GM21619 (cell line): ENCODE measurements around the gene CTPS1.

Source experiments
- ATAC-seq: cut with Tn5 transposase; IDR thresholded peaks from one replicate; pipeline ENCODE4 v1.9.1; 2021; ENCODE audit not compliant: unreplicated experiment

The CTPS1 gene, protein sequence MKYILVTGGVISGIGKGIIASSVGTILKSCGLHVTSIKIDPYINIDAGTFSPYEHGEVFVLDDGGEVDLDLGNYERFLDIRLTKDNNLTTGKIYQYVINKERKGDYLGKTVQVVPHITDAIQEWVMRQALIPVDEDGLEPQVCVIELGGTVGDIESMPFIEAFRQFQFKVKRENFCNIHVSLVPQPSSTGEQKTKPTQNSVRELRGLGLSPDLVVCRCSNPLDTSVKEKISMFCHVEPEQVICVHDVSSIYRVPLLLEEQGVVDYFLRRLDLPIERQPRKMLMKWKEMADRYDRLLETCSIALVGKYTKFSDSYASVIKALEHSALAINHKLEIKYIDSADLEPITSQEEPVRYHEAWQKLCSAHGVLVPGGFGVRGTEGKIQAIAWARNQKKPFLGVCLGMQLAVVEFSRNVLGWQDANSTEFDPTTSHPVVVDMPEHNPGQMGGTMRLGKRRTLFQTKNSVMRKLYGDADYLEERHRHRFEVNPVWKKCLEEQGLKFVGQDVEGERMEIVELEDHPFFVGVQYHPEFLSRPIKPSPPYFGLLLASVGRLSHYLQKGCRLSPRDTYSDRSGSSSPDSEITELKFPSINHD

DNA sequence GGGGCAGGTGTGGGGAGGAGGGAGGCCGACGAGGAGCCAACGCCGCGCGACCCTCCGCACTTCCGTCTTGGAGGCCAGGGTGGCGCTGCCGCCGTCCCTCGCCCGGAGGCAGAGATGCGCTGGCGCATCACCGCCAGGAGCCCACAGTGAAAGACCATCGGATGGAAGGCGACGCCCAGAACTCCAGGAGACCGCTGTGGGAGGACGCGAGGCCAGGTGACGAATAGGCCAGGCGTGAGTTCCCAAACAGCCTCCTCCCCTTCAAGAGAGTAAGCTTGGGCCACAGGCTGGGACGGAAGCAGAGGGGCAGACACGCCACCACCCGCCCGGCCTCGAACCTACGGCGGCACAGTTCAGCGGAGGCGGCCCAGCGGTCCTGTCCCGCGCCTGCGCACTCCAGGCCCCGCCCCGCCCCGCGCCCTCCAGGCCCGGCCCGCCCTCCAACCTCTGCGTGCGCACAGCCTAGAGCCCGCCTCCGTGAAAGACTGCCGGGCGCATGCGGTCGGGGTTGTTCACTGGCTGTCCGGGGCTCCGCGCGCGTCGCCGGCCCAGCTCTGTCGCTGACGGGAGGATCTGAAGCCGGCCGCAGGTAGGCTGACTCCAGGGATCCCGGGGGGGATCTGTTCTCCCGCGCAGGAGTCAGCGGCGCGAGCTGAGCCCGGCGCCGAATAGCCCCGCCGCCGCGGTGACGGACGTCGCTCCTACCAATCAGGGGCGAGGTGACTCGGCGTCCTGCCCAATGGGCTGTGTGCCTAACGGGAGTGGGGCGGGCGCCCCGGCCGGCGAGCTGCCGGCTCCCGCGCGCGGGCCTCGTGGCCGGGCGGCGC lies at the start of gene CTPS1:
TSS of gene CTPS1 (plus strand) at position 456 of the 827 bp plus-strand sequence. CDS start 3,595 bp downstream, outside the sequence.
- peak; percentile 86 for ATAC-seq

DNA sequence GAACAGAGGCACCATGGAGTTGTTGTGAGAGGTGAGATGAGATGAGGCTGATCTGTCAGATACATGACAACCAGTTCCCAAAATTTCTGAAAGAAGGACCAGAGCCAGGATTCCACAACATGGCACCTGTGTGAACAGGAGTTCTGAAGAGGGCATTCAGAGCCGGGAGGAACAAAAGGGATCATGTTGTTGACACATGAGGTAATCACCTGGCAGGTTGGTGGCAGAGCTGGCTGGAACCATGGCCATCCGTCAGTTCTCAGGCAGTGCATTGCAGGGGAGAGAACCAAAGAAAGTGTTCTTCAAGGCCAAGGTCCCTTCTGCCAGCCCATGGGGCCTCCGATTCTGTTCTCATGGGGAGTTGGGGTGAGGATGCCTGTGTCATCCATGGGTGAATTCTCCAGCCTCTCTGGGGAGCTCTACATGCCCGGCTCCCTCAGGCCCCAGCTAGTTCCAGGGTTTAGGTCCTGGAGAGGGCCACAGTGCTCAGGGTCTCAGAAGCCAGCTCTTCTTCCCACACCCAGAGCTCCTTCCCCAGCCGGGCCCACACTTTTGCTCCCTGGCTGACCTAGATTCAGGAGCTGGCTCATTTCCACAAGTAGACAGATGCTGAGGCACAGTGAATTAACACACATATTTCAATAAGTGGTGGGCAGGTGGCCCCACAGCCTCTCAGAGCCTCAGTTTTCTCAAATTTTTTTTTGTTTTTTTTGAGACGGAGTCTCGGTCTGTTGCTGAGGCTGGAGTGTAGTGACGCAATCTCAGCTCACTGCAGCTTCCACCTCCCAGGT lies 49.1 kb upstream of the CTPS1 start:
- ATAC-seq: no peak

DNA sequence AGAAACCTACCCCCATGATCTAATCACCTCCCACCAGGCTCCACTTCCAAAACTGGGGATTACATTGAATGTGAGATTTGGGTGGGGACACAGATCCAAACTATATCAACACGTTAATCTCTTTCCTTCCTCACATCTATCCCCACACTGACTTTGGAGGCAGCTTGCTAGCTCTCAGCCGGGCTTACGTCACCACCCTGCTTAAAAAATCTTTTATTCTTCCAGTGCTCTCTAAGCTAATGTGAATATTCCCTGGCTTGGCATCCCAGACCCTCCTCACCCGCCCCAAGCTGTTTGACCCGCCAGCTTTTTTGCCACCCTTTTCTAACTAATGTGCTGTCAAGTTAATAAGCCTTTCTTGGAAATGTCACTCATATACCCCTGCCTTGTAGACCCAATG lies 47.9 kb upstream of the CTPS1 start:
- ATAC-seq: no peak

DNA sequence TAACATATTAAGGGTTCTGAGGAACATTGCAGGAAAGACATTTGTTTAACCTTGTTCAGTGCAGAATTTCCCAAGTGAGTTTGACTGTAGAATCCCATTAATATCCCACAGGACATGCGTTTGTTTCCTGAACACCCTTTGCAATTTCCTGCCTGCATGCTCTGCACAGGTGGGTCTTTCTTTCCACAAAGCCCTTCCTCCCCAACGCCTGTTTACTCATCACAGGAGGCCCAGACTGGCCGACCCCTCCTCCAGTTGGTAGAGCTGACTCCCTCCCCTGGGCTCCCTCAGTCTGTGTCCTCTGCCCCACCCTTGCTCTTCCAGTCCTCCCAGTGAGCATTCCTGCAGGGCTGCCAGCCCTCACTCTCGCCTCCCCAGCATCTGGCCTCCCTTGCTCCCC lies 47.5 kb upstream of the CTPS1 start:
- ATAC-seq: no peak

DNA sequence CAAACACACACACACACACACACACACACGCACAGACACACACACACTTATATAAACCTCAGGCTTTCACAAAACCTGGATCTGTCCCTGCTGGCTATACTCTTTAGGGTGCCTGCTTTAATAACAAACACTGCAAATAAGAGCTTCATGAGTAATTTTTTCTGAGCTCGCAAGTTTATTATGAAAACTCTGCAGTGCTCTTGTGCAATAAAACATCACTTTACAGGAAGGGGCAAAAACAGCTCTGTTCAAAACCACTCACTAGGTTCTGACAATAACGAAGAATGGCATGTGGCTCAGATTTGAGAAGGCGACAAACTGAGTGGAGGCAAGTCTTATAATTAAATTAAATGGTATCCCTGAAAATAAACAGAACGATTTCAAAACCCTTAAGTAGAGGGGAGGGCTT lies 42.6 kb upstream of the CTPS1 start:
- no peak for ATAC-seq

DNA sequence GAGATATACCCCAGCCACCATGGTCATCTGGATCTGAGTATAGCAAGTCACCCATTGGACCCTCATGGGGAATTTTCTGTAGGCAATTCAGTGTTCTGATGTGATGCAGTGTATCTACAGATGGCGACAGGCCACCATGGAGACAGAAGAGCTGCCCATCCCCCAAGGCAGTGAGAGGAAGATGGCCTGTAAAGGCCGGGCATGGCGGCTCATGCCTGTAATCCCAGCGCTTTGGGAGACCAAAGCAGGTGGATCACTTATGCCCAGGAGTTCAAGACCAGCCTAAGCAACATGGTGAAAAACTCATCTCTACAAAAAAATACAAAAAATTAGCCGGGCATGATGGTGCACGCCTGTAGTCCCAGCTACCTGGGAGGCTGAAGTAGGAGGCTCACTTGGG lies 41.1 kb upstream of the CTPS1 start:
- ATAC-seq: no peak

DNA sequence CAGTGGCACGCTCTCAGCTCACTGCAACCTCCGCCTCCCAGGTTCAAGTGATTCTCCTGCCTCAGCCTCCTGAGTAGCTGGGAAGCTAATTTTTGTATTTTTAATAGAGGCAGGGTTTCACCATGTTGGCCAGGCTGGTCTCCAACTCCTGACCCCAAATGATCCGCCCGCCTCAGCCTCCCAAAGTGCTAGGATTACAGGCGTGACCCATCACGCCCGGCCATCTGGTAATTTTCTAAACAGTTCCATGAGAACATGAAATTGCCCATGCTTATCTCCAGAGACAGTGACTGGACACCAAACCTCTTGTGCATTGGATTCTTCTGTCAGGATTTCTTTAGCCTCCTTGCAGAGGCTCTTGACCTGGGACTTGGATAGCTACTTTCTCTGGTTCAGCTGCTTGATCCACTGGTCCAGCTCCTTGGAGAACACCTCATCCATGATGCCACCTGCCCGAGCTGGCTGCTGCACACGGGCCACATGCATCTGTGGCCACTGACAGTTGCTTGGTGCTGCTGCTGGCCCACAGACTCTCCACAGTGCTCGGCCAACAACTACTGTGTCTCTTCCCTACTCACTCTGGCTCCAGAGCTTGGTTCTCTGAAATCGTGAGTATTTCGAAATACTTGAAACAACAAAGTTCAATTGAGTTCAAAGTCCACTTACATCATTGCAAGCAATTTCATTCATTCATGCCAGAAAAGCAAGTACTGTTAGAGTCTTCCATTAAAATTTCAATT lies 40.0 kb upstream of the CTPS1 start:
- no peak for ATAC-seq

DNA sequence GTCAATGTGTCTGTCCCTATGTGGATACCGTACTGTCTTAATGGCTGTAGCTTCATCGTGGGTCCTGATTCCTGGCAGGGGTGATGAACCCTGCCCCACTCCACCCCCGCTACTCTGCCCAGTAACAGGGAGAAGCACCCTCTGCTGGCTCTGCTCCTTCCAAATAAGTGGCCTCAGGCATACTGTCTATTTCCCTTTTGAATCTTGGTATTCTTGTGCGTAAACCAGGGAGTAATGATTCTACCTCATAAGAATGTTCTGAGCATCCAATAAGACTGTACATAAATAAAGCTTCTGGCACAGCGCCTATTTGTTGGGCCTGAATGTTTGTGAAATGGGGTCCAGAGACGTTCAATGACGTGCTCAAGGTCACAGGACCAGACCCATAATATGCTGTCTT lies 35.2 kb upstream of the CTPS1 start:
- no peak for ATAC-seq

DNA sequence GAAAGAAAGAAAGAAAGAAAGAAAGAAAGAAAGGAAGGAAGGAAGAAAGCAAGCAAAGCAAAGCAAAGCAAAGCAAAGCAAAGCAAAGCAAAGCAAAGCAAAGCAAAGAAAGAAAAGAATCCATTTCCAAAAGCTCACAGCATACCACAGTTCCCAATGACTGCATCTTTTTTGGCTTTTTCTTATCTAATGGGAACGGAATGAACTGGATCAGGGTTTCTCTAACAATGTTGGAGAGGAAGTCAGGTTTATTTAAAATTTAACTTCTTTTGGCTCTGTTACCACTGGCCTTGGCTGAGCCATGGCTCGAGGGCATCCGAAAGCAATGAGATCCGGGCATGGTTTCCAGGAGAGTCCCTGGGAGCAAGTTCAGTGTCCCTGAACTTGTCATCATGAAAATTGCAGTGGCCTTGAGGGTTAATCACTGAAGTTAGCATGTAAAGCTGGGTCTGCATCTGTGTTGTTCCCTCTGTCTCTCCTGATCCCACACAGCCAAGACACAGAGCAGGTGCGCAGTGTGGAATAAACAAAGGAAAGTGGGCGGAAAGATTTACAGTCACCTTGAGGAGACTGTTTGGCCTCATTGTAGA lies 34.6 kb upstream of the CTPS1 start:
- ATAC-seq: no peak

DNA sequence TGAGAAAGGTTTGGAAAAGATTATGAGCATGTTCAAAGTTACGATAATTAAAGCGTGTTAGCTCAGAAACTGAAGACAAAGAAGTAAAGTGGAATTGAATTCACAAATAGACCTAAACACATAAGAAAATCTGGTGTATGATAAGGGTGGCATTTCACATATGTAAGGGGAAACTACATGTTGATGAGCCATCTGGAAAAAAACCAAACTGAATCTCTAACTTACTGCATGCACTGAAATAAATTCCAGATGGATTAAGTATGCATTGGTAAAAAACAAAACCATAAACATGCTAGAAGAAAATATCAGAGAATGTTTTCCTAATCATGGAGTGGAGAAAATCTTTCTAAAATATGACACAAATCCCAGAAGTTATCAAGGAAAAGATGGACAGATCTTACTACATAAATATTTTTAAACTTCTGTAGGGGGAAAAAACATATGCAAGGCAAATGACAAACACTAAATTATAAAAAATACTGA lies 34.0 kb upstream of the CTPS1 start:
- no peak for ATAC-seq

DNA sequence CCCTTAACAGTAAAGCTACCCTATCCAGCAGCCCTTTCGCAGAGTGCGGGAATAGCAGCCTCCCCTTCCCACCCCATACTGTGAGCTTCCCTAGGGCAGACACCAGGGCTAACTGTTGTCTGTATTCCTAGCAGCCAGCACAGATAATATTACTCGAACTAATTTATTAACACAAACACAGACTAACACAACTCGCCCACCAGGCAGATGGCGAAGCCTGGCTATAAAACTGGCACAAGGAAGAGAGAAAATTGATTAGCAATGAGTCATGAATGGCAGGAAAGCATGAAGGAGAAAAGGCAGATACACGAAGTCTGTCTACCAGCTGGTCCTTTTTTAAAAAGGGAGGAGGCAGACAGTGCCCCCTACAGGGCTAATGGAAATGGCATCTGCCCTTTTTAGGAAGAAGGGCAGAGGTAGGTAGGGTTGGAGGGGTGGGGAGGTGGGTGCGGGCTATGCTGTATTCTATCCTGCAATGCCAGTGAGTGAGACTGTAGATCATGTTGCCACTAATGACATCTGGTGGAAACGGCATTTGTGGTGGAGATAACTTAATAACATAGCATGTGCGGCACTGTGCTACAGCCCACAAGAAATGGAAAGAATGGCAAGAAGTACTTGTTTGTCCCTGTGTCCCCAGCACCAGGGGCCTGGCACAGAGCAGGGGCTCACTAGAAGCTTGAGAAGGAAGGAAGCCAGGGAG lies 30.6 kb upstream of the CTPS1 start:
- no peak for ATAC-seq

DNA sequence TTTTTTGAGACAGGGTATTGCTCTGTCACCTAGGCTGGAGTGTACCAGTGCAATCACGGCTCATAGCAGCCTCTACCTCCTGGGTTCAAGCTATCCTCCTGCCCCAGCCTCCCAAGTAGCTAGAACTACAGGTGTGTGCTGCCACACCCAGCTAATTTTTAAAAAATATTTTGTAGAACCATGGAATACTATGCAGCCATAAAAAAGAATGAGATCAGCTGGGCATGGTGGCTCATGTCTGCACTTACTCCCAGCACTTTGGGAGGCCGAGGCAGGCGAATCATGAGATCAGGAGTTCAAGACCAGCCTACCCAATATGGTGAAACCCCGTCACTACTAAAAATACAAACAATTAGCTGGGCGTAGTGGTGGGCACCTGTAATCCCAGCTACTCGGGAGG lies 29.9 kb upstream of the CTPS1 start:
- no peak for ATAC-seq

DNA sequence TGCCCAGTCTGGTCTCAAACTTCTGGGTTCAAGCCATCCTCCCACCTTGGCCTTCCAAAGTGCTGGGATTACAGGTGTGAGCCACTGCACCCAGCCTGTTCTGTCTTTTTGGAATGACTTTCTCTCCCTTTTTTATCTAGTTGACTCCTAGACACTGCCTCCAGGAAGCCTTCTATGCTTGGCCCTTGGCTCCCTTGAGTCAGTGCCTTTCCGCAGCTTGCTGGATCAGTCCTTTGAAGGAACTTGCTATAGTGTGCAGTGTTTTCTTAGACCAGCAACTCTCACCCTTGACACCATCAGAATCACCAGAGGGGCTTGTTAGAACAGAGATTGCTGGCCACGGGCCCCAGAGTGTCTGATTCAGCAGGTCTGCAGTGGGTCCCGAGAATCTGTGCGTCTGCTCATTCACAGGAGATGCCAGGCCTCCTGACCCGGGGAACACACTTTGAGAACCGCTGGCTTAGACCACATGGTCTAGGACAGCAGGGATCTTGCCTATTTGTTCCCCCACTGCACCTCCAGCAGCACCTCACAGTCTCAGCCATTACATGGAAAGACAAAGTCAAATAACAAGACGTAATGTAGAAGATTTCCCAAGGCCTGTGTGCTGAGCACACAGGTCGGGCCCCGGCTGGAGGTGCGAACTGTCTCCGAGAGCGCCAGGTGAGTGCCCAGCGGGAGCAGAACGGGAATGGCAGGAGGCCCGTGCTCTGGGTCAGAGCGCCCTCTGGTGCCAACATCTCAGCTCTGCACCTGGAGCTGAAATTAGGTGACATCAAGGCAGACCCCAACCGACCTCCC lies 27.4 kb upstream of the CTPS1 start:
- no peak for ATAC-seq

DNA sequence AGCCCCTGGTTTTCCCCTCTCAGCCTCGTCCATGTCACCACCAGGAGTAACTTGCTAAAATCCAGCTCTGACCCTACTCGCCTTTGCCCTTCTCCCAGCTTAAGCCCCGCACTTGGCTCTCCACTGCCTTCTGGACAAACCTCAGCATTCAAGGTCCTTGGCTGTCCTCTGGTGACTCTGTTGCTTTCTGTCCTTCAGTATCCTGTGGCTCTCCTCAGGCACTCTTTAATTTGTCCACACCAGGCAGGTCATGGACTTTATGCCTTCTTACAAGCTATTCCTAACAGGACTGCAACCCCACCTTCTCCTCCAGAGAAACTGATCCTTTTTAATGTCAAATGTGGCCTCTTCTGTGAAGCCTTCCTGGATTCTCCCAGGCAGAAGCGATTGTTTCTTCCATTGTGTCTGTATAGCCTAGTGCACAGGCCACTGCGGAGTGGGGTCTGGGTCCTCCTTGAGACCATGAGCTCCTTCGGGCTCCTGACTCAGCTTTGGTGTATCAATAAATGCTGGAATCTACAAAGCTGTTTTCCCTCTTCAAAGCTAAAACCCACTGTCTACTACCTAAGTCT lies 26.7 kb upstream of the CTPS1 start:
- ATAC-seq: no peak

DNA sequence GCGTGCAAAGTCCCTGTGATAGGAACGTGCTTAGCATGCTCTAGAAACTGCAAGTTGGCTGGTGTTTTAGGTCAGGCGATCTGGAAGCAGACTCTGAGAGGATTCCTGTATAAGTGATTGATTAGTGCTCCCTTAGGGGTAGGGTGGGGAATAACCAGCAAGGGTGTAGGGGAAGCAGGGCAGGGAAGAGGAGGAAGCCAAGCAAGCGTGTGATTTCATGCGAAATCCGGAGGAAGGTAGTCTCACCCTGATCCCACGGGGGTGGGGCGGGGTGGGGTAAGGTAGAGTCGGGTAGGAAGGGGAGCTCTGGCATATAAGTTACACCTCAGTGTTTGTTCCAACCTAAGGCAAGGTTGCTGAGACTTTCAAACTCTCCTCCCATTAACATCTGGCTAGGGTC lies 24.9 kb upstream of the CTPS1 start:
- ATAC-seq: no peak

DNA sequence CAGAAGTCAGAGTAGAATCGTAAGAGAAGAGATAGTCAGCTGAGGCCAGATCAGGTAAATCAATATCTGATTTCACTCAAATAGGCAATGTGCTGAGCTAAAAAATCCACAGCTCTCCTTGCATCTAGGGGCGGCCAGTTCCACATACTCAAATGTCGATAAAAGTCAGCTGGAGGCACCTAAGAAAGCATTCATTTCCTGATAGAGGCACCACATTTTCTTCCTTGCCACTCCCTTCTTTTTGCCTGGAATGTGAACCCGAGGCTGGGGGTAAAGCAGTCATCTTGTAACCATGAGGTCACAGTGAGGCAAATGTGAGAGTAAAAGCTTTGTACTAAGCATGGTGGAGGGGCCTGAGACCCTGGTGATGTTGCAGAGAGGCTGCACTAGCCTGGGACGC lies 24.2 kb upstream of the CTPS1 start:
- no peak for ATAC-seq

DNA sequence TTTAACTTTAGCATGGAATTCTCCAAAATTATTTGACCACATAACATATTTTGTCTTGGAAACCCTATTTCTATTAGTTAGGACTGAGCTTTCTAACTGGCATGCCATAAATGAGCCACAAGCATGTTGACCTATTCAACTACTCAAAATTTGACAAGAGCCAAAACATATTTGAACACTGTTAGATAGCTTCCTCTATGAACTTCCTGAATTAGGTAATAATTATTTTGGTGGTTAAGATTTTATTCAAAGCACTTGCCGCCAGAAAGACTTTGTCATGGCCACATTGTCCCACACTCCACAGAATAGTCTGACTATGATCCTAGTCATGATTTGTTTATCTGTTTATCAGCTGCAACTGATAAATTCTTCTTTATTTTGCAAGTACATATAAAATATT lies 23.1 kb upstream of the CTPS1 start:
- no peak for ATAC-seq

DNA sequence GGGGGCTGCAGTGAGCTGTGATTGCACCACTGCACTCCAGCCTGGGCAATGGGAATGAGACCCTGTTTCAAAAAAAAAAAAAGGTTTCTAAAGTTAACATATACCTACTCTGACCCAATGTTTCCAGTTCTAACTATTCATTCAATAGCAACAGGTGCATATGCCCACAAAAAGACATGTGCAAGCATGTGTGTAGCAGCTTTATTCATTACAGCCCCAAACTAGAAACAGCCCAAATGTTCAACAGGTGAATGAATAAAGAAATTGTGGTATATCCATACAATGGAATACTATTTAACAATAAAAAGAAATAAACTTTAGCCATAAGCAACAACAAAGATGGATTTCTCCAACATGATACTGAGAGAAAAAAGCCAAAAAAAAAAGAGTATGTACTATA lies 21.3 kb upstream of the CTPS1 start:
- ATAC-seq: no peak
